ENCODE measurements around the gene MPIG6B.

Gene MPIG6B

GRCh38 chr6:31737991-31738979 lies 15.1 kb downstream of the MPIG6B start:
- peak in 1 of 2 donors; percentile 45 for DNase-seq (ENCODE audit: low read depth in 2 of 2)

GRCh38 chr6:31739639-31740396 lies 16.6 kb downstream of the MPIG6B start, which contains the start of gene MSH5:
Gene MSH5 (plus strand): TSS chr6:31740005. CDS start chr6:31740467, 462 bp downstream.
- peak; percentile 92 for DNase-seq (ENCODE audit: low read depth in 2 of 2)

- no peak for DNase-seq (ENCODE audit: low read depth in 2 of 2)
These were observed 17.4 kb downstream of the MPIG6B start for GRCh38 chr6:31740397-31741223.

GRCh38 chr6:31741815-31742214 lies 18.6 kb downstream of the MPIG6B start:
- no peak for DNase-seq (ENCODE audit: low read depth in 2 of 2)

GRCh38 chr6:31742894-31743293 lies 19.7 kb downstream of the MPIG6B start:
- no peak for DNase-seq (ENCODE audit: low read depth in 2 of 2)

- no peak for DNase-seq (ENCODE audit: low read depth in 2 of 2)
These were observed 21.2 kb downstream of the MPIG6B start for GRCh38 chr6:31744422-31744821.

GRCh38 chr6:31749301-31750036 lies 26.3 kb downstream of the MPIG6B start:
- no peak for DNase-seq (ENCODE audit: low read depth in 2 of 2)

- no peak for DNase-seq (ENCODE audit: low read depth in 2 of 2)
These were observed 27.3 kb downstream of the MPIG6B start for GRCh38 chr6:31750411-31751022.

- no peak for DNase-seq (ENCODE audit: low read depth in 2 of 2)
These were observed 29.7 kb downstream of the MPIG6B start for GRCh38 chr6:31752739-31753319.

- DNase-seq (ENCODE audit: low read depth in 2 of 2), result no peak
These were observed 35.1 kb downstream of the MPIG6B start for GRCh38 chr6:31758281-31758680.

- DNase-seq (ENCODE audit: low read depth in 2 of 2), result no peak
These were observed 37.6 kb downstream of the MPIG6B start for GRCh38 chr6:31760790-31761189.

GRCh38 chr6:31761343-31761742 lies 38.2 kb downstream of the MPIG6B start:
- no peak for DNase-seq (ENCODE audit: low read depth in 2 of 2)

- no peak for DNase-seq (ENCODE audit: low read depth in 2 of 2)
These were observed 39.2 kb downstream of the MPIG6B start, which contains the start of gene SAPCD1 for GRCh38 chr6:31762356-31762755. Gene SAPCD1 (plus strand): TSS chr6:31762656. CDS start chr6:31763055, 399 bp downstream.

- no peak for DNase-seq (ENCODE audit: low read depth in 2 of 2)
These were observed 39.9 kb downstream of the MPIG6B start for GRCh38 chr6:31762878-31763618.

GRCh38 chr6:31763619-31763940 lies 40.4 kb downstream of the MPIG6B start:
- DNase-seq (ENCODE audit: low read depth in 2 of 2), result no peak

GRCh38 chr6:31764198-31764597 lies 41.0 kb downstream of the MPIG6B start:
- no peak for DNase-seq (ENCODE audit: low read depth in 2 of 2)

- DNase-seq (ENCODE audit: low read depth in 2 of 2), result no peak
These were observed 42.4 kb downstream of the MPIG6B start for GRCh38 chr6:31765559-31765909.

- no peak for DNase-seq (ENCODE audit: low read depth in 2 of 2)
These were observed 43.0 kb downstream of the MPIG6B start for GRCh38 chr6:31765910-31766794.
